ENCODE data around the gene TMED6. TPM values are rescaled to one million over a fixed set of nuclear protein-coding genes. Genes with fewer than 3 reads are reported as not detected.

The TMED6 gene
- total and polyA plus RNA-seq, 2 donors (not counting 3 experiments of a cell fraction or from before 2014, with no cell fraction given): 1.2 TPM; not detected in 1

DNA sequence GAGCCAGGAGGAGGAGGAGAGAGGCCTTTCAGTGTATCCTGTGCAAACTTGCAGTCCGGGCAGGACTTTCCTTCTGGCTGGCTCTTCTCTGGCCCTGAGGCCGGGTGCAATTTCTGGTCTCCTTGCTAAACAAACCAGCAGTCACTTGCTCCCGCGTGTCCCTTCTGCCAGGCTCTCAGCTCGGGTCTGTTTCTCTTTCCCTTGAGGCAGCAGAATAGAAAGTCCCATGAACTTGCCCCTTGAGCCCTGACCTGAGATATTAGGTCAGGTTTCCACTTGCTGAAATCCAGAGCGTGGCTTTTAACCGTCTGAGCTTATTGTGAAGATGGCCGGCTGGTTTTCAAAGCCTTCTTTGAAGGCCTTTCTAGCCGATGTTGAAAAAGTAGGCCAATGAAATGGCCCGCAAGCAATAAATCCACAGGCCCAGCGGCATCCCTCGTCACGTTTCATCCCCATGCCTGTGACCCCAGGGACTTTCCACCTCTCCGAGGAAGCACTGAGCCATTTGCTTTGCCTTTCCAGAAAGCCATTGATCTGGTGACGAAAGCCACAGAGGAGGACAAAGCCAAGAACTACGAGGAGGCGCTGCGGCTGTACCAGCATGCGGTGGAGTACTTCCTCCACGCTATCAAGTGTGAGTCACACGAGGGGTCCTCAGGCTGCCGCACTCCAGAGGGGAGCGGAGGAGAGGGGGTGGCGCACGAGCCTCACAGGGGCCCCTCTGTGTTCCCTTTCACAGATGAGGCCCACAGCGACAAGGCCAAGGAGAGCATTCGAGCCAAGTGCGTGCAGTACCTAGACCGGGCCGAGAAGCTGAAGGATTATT, 35.9 kb downstream of the TMED6 start:
- H3K27ac ChIP-seq (ENCODE audit: insufficient read depth, low read depth, low read length): no peak overlapping the region
- H4K20me1 ChIP-seq (replicated peaks; ENCODE audit: control insufficient read depth, extremely low read depth, insufficient read depth, low read length): no peaks in the 10 kb centered on the region
- dilution Hi-C loops (cut with MboI; ENCODE audit: extremely low pct_ligation_motif_present, low sequenced_read_pairs): no loop called here
- H3K79me2 ChIP-seq (ENCODE audit: control insufficient read depth, insufficient read depth, low read length): peaks cover 41% of the 10 kb centered on the region
- H3K9ac ChIP-seq (replicated peaks; ENCODE audit: extremely low read depth, insufficient read depth, low read length): no peak overlapping the region
- DNase-seq (ENCODE audit: low read depth, low spot score) (no peak), FAIRE-seq (no peak)
- no peak overlapping the region for H3K4me2 ChIP-seq (ENCODE audit: insufficient read depth, low read length)
- H2AFZ ChIP-seq (ENCODE audit: low read depth, low read length): no peak overlapping the region
- no peaks in the 10 kb centered on the region for H3K27me3 ChIP-seq (ENCODE audit: control insufficient read depth in 2 of 2, insufficient read depth in 2 of 2, low read length in 2 of 2)
- BruUV-seq (replicated peaks): no TSS peak
- H3K4me3 ChIP-seq (replicated peaks in 1 of 3; ENCODE audit: insufficient read depth in 1 of 3, low read depth in 1 of 3, low read length in 3 of 3): no peak overlapping the region
- intact Hi-C loops (cut with micrococcal nuclease): no loop called here
- peaks cover 21 to 47% of the 10 kb centered on the region in 2 experiments for H3K36me3 ChIP-seq (ENCODE audit: control insufficient read depth in 2 of 2, extremely low read depth in 1 of 2, insufficient read depth in 2 of 2, low read length in 2 of 2)
- H3K9me1 ChIP-seq (replicated peaks; ENCODE audit: control insufficient read depth, extremely low read depth, insufficient read depth, low read length): no peaks in the 10 kb centered on the region
- ChIA-PET POLR2A (no interaction called here), CTCF (interaction anchor here (1.6 kb wide), 1 partner anchor 11 kb away, joined by 5 read pairs; no protein-coding TSS in a partner anchor)
- no peak for TF ChIP-seq MYC (IDR thresholded peaks at IDR 0.05; ENCODE audit: low read depth, low read length)
- no peak for TF ChIP-seq POLR2A (IDR thresholded peaks at IDR 0.05; ENCODE audit: low read depth, low read length)
- TF ChIP-seq POLR2AphosphoS5 (IDR thresholded peaks at IDR 0.05; ENCODE audit: insufficient read depth, low read depth, low read length): no peak
- no peak for TF ChIP-seq EZH2 (IDR thresholded peaks at IDR 0.05; ENCODE audit: borderline replicate concordance, low read depth, low read length, severe bottlenecking)
- TF ChIP-seq JUN (IDR thresholded peaks at IDR 0.05; ENCODE audit: borderline replicate concordance, insufficient read depth, insufficient read length, low read depth): no peak
- TF ChIP-seq, protein P1, sequence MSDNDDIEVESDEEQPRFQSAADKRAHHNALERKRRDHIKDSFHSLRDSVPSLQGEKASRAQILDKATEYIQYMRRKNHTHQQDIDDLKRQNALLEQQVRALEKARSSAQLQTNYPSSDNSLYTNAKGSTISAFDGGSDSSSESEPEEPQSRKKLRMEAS (IDR thresholded peaks at IDR 0.05; ENCODE audit: insufficient read depth, insufficient read length): no peak
- TF ChIP-seq, protein P2, sequence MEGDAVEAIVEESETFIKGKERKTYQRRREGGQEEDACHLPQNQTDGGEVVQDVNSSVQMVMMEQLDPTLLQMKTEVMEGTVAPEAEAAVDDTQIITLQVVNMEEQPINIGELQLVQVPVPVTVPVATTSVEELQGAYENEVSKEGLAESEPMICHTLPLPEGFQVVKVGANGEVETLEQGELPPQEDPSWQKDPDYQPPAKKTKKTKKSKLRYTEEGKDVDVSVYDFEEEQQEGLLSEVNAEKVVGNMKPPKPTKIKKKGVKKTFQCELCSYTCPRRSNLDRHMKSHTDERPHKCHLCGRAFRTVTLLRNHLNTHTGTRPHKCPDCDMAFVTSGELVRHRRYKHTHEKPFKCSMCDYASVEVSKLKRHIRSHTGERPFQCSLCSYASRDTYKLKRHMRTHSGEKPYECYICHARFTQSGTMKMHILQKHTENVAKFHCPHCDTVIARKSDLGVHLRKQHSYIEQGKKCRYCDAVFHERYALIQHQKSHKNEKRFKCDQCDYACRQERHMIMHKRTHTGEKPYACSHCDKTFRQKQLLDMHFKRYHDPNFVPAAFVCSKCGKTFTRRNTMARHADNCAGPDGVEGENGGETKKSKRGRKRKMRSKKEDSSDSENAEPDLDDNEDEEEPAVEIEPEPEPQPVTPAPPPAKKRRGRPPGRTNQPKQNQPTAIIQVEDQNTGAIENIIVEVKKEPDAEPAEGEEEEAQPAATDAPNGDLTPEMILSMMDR (IDR thresholded peaks at IDR 0.05; ENCODE audit: extremely low read depth in 1 of 2, insufficient read depth in 1 of 2, low read depth in 1 of 2, low read length in 2 of 2): no peak
- TF ChIP-seq FOS (IDR thresholded peaks at IDR 0.05; ENCODE audit: borderline replicate concordance, insufficient read depth, low read length): no peak
- no peak for TF ChIP-seq GATA2 (IDR thresholded peaks at IDR 0.05; ENCODE audit: insufficient read depth, insufficient read length, low read depth, low read length)
- H3K4me1 ChIP-seq (ENCODE audit: control insufficient read depth, extremely low read depth, insufficient read depth, low read length): peaks cover 6% of the 10 kb centered on the region
- no peaks in the 10 kb centered on the region for H3K9me3 ChIP-seq (replicated peaks; ENCODE audit: control insufficient read depth, insufficient read depth, low read length)

Measured in endothelial cell of umbilical vein (primary cell).